ENCODE measurements around the gene OTX1.

DNA sequence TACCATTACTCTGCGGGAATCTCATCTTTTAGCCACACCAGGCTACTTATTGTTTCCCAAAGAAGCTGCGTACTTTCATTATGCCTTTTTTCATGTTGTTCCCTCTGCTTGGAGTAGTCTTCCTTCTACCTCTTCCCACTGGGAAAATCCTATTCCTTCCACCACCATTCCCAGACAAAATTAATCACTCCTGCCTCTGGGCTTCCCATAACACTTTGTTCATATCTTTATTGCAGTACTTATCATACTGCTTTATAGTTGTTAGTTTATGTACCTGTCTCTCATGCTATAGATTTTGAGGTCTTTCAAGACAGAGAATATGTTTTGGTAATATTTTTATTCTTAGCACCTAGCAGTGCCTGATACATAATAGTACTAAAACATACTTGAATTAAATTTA is 16.2 kb downstream of the OTX1 start:
- TF ChIP-seq POLR2A (IDR thresholded peaks at IDR 0.05; ENCODE audit: low read depth, low read length): no peak
- TF ChIP-seq POLR2AphosphoS5 (IDR thresholded peaks at IDR 0.05; ENCODE audit: low read depth, low read length): no peak

All from GM12892 (cell line).